NT2/D1 (cell line): ENCODE results near the gene CHML.

Experiments used
- DNase-seq: peaks from one replicate; pipeline ENCODE4 v3.0.0-alpha.2; 2011; ENCODE audit warnings: low read depth, low spot score
- H3K27me3 ChIP-seq: 2 replicates; pipeline ENCODE4 v1.6.0; 2011; ENCODE audit warnings: mild to moderate bottlenecking; ENCODE audit not compliant: insufficient read length, insufficient read depth
- H3K36me3 ChIP-seq: 2 replicates; pipeline ENCODE4 v1.6.1; 2011; ENCODE audit warnings: mild to moderate bottlenecking, low read length, mixed read lengths; ENCODE audit not compliant: insufficient read depth, insufficient read length
- H3K4me1 ChIP-seq: 2 replicates; pipeline ENCODE4 v1.5.1; 2011; ENCODE audit not compliant: insufficient read depth, insufficient read length
- H3K4me3 ChIP-seq: 2 replicates; pipeline ENCODE4 v1.5.1; 2011; ENCODE audit warnings: low read depth; ENCODE audit not compliant: insufficient read length
- H3K9ac ChIP-seq: 2 replicates; pipeline ENCODE4 v1.6.0; 2011; ENCODE audit warnings: low read depth; ENCODE audit not compliant: insufficient read length
- H3K9me3 ChIP-seq: 2 replicates; pipeline ENCODE4 v1.5.1; 2011; ENCODE audit warnings: mild to moderate bottlenecking, low read length; ENCODE audit not compliant: insufficient read depth
- SUZ12 ChIP-seq: IDR thresholded peaks from 2 replicates; pipeline ENCODE4 v1.6.1; 2011; ENCODE audit not compliant: insufficient read length, insufficient read depth; ENCODE audit errors: extremely low read depth
- YY1 ChIP-seq: IDR thresholded peaks from 2 replicates; pipeline ENCODE4 v1.6.1; 2011; ENCODE audit not compliant: insufficient read length, insufficient read depth
- ZNF274 ChIP-seq: IDR thresholded peaks from 2 replicates; pipeline ENCODE4 v1.6.1; 2011; ENCODE audit warnings: mild to moderate bottlenecking, low read depth, low read length

Gene CHML

DNA sequence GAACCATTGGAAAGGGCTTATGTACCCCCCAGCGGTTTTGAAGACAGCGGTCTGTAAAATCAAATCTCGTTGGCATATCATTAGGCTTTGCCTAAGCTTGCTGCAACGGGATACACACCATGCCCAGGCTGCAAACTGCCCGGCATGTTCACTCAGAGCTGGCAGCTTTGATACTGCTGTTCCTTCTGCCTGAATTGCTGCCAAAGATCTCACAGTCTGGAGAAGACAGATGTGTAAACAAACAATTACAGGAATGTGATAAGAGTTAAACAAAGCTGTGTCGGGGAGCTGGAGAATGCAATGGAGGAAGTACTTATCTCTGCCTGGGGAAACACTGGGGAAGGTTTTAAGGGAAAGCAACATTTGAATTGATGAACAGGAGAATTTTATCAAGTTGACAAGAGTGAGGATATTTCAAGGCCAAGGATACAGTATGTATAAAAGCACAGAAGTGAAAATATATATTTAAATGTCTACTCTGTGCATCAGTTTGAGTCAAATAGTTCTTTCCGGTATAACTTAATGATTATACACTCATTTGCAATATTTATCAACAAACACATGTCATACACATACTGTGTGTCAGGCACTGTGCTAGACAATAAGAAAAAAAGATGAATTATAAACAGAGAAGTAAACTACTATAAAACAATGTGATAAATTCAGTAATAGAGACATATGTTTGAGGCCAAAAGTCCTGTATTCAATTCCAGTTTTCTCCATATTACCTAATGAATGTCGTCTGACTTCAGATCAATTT, 29.9 kb downstream of the CHML start:
- Histone ChIP-seq H3K9me3 (no peaks in the 10 kb centered on the region), H3K9ac (no peak overlapping the region), H3K27me3 (no peaks in the 10 kb centered on the region), H3K4me3 (no peak overlapping the region), H3K36me3 (no peaks in the 10 kb centered on the region), H3K4me1 (no peaks in the 10 kb centered on the region)
- TF ChIP-seq ZNF274 = no peak
- no peak for TF ChIP-seq YY1
- no peak for TF ChIP-seq SUZ12
- DNase-seq = no peak

DNA sequence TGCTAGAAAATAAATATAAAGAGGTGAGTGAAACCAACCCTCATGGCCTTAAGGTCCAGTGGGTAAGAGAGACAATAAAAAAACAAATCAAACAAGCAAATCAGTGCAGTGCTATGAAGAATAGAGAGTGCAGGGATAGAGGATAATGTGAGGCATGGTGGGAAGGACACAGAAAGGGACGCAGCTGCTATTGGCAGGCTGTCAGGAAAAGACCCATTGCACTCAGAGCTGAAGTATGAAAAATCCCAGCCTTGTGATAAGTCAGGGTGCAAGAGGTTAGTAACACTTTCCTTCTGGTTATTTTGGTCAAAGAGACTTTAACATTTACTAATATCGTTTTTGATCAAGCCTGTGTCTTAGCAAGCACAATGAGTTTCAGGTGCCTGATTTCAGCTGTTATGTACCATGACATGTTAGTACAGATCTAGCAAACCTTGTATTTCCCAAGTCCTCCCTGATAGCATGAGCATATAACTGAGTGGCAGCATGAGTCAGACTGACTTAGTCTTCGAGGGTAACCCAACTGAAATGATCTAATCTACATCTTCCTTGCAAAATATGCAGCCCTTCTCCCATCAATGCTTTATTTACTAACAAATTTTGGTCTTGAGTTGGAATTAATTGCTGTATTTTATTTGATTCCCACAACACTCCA, 31.7 kb downstream of the CHML start:
- H3K36me3 ChIP-seq = peaks cover 5% of the 10 kb centered on the region
- H3K9ac ChIP-seq = no peak overlapping the region
- H3K4me1 ChIP-seq = no peaks in the 10 kb centered on the region
- TF ChIP-seq YY1 (no peak), SUZ12 (no peak), ZNF274 (no peak)
- no peaks in the 10 kb centered on the region for H3K27me3 ChIP-seq
- DNase-seq = no peak
- H3K9me3 ChIP-seq = no peaks in the 10 kb centered on the region
- no peak overlapping the region for H3K4me3 ChIP-seq

- Histone ChIP-seq H3K4me3 (no peak overlapping the region), H3K9ac (no peak overlapping the region), H3K36me3 (peaks cover 6% of the 10 kb centered on the region), H3K9me3 (no peaks in the 10 kb centered on the region), H3K27me3 (no peaks in the 10 kb centered on the region), H3K4me1 (no peaks in the 10 kb centered on the region)
- no peak for DNase-seq
- TF ChIP-seq ZNF274 (no peak), SUZ12 (no peak), YY1 (no peak)
Measured at GRCh38 chr1:241607497-241607896, 32.7 kb downstream of the CHML start.

GRCh38 chr1:241606544-241606943, 33.6 kb downstream of the CHML start:
- no peaks in the 10 kb centered on the region for H3K27me3 ChIP-seq
- no peak overlapping the region for H3K9ac ChIP-seq
- no peak for DNase-seq
- no peaks in the 10 kb centered on the region for H3K4me1 ChIP-seq
- no peak overlapping the region for H3K4me3 ChIP-seq
- no peaks in the 10 kb centered on the region for H3K9me3 ChIP-seq
- H3K36me3 ChIP-seq = peaks cover 7% of the 10 kb centered on the region
- TF ChIP-seq YY1 = no peak
- TF ChIP-seq ZNF274 = no peak
- TF ChIP-seq SUZ12 = no peak

- Histone ChIP-seq H3K9ac (no peak overlapping the region), H3K9me3 (no peaks in the 10 kb centered on the region), H3K4me3 (no peak overlapping the region), H3K4me1 (no peaks in the 10 kb centered on the region), H3K27me3 (no peaks in the 10 kb centered on the region), H3K36me3 (peaks cover 7% of the 10 kb centered on the region)
- no peak for DNase-seq
- no peak for TF ChIP-seq ZNF274
- TF ChIP-seq SUZ12 = no peak
- TF ChIP-seq YY1 = no peak
Measured at GRCh38 chr1:241605146-241605805, 34.9 kb downstream of the CHML start.

GRCh38 chr1:241603731-241604245, 36.4 kb downstream of the CHML start:
- no peak overlapping the region for H3K4me3 ChIP-seq
- DNase-seq = no peak

GRCh38 chr1:241600496-241600901, 39.7 kb downstream of the CHML start:
- H3K36me3 ChIP-seq = peaks cover 15% of the 10 kb centered on the region
- no peaks in the 10 kb centered on the region for H3K27me3 ChIP-seq
- DNase-seq = no peak
- H3K9me3 ChIP-seq = no peaks in the 10 kb centered on the region
- no peak for TF ChIP-seq SUZ12
- no peak for TF ChIP-seq ZNF274
- no peak for TF ChIP-seq YY1
- H3K4me3 ChIP-seq = no peak overlapping the region
- H3K9ac ChIP-seq = no peak overlapping the region
- H3K4me1 ChIP-seq = no peaks in the 10 kb centered on the region

More at GRCh38 chr1:241603731-241604245, 36.4 kb downstream of the CHML start:
- H3K9ac ChIP-seq = no peak overlapping the region
- H3K36me3 ChIP-seq = peaks cover 7% of the 10 kb centered on the region
- H3K9me3 ChIP-seq = no peaks in the 10 kb centered on the region
- H3K27me3 ChIP-seq = no peaks in the 10 kb centered on the region
- no peak for TF ChIP-seq YY1
- no peak for TF ChIP-seq ZNF274
- TF ChIP-seq SUZ12 = no peak
- H3K4me1 ChIP-seq = no peaks in the 10 kb centered on the region
